GM19099 (cell line): ENCODE results near the gene TRIM61.

Source experiments
- POLR2A ChIP-seq: IDR thresholded peaks from 3 replicates; pipeline ENCODE4 v1.6.1; 2011; ENCODE audit warnings: low read depth; ENCODE audit not compliant: insufficient read length; ENCODE audit errors: extremely low read depth

TRIM61 gene

GRCh38 chr4:164977243-164978164 lies at the start of gene TRIM61:
Gene TRIM61, minus strand, starts transcription at chr4:164977657. Its CDS starts 7,655 bp downstream, at chr4:164970002.
- peak; percentile 82 for TF ChIP-seq POLR2A

- no peak for TF ChIP-seq POLR2A
These were observed 39.5 kb upstream of the TRIM61 start for GRCh38 chr4:165016971-165017370.

GRCh38 chr4:165013691-165014090 lies 36.2 kb upstream of the TRIM61 start:
- no peak for TF ChIP-seq POLR2A

GRCh38 chr4:165011403-165011802 lies 33.9 kb upstream of the TRIM61 start:
- no peak for TF ChIP-seq POLR2A

- TF ChIP-seq POLR2A = no peak
These were observed 33.5 kb upstream of the TRIM61 start for GRCh38 chr4:165010991-165011390.

GRCh38 chr4:165010487-165010886 lies 33.0 kb upstream of the TRIM61 start:
- TF ChIP-seq POLR2A = no peak

- TF ChIP-seq POLR2A = no peak
These were observed 32.2 kb upstream of the TRIM61 start for GRCh38 chr4:165009493-165010227.

GRCh38 chr4:165006886-165007285 lies 29.4 kb upstream of the TRIM61 start:
- TF ChIP-seq POLR2A = no peak

GRCh38 chr4:165006456-165006855 lies 29.0 kb upstream of the TRIM61 start:
- no peak for TF ChIP-seq POLR2A

- no peak for TF ChIP-seq POLR2A
These were observed 28.0 kb upstream of the TRIM61 start for GRCh38 chr4:165005352-165005925.

GRCh38 chr4:164997941-164998340 lies 20.5 kb upstream of the TRIM61 start:
- no peak for TF ChIP-seq POLR2A

- no peak for TF ChIP-seq POLR2A
These were observed 19.9 kb upstream of the TRIM61 start for GRCh38 chr4:164997324-164997723.

- TF ChIP-seq POLR2A = no peak
These were observed 12.0 kb upstream of the TRIM61 start for GRCh38 chr4:164989471-164989870.

GRCh38 chr4:164959896-164960295 lies 17.6 kb downstream of the TRIM61 start:
- TF ChIP-seq POLR2A = no peak
